Tibial nerve (tissue), 4 donors: ENCODE results near the gene USP46. TPM values are rescaled to one million over a fixed set of nuclear protein-coding genes. Genes with fewer than 3 reads are reported as not detected.

Experiments
- DNase-seq, 2 donors: peaks; one replicate each; pipeline ENCODE4 v3.0.0-alpha.2; 2019; ENCODE audit warnings: low spot score in 2 of 2
- H3K27ac ChIP-seq, 4 donors: fragments of 200-600 bp; sonication (generic) in 3 of 4; one replicate each; pipeline ENCODE4 v1.5.1; 2017 to 2019; ENCODE audit warnings: mild to moderate bottlenecking in 1 of 4
- H3K27me3 ChIP-seq, 2 donors: fragments of 200-600 bp; sonication (generic) in 1 of 2; one replicate each; pipeline versions ENCODE4 v1.5.1 to v1.6.0; 2017 to 2019
- H3K36me3 ChIP-seq, 3 donors: fragments of 200-600 bp; sonication (generic); one replicate each; pipeline ENCODE4 v1.5.1; 2018 to 2019
- H3K4me1 ChIP-seq, 4 donors: fragments of 200-600 bp; sonication (generic) in 3 of 4; one replicate each; pipeline ENCODE4 v1.5.1; 2017 to 2019
- H3K4me3 ChIP-seq, 4 donors: fragments of 200-600 bp; sonication (generic) in 3 of 4; one replicate each; pipeline ENCODE4 v1.5.1; 2017 to 2019; ENCODE audit warnings: mild to moderate bottlenecking in 1 of 4, moderate library complexity in 1 of 4
- H3K9me3 ChIP-seq, 4 donors: fragments of 200-600 bp; sonication (generic) in 3 of 4; one replicate each; pipeline ENCODE4 v1.5.1; 2017 to 2019
- CTCF ChIP-seq, 5 experiments: fragments of 200-600 bp in 3 of 5; fragments of 450-650 bp in 2 of 5; sonication (generic) in 3 of 5; IDR thresholded peaks; one replicate each; pipeline ENCODE4 v1.5.1; 2016 to 2019; ENCODE audit warnings: antibody characterized with exemption in 5 of 5, mild to moderate bottlenecking in 3 of 5, moderate library complexity in 2 of 5
- EP300 ChIP-seq, 2 donors: sonication (generic); formaldehyde crosslinking; IDR thresholded peaks; one replicate each; pipeline ENCODE4 v1.6.1; 2017; ENCODE audit warnings: antibody characterized with exemption in 2 of 2, mild to moderate bottlenecking in 1 of 2
- POLR2A ChIP-seq, 2 donors: fragments of 450-650 bp; IDR thresholded peaks; one replicate each; pipeline ENCODE4 v1.6.1; 2017; ENCODE audit warnings: antibody characterized with exemption in 2 of 2, mild to moderate bottlenecking in 2 of 2, moderate library complexity in 2 of 2
- WGBS, 2 donors: methylation state at CpG; one replicate each; pipeline ENCODE4 v1.1.5; 2018; 5-methylcytosine and 5-hydroxymethylcytosine counted together
- total RNA-seq, 4 donors: library from RNA; depleted of rRNA; stranded (reverse); fragments of >200 nt; gene quantifications; one replicate each; pipeline ENCODE4 v1.1.0, GENCODE V29; 2016

The USP46 gene
- total RNA-seq, 4 donors from 2014 or later: 28.2 to 55.5 (median 37.9) TPM

- 78 to 82% methylated on average over 8 of the region's 8 CpGs for WGBS, 2 donors
- Histone ChIP-seq H3K27ac (no peak overlapping the region), H3K4me1 (no peaks in the 10 kb centered on the region), H3K4me3 (no peak overlapping the region), H3K27me3 (no peaks in the 10 kb centered on the region), H3K9me3 (no peaks in the 10 kb centered on the region), H3K36me3 (no peaks in the 10 kb centered on the region)
- no peak for DNase-seq
- TF ChIP-seq POLR2A (IDR thresholded peaks at IDR 0.05) (no peak), CTCF (IDR thresholded peaks at IDR 0.05) (no peak), EP300 (IDR thresholded peaks at IDR 0.05) (no peak)
These were observed 110.1 kb downstream of the USP46 start for GRCh38 chr4:52548818-52549570.

- 60 to 70% methylated on average over 4 of the region's 4 CpGs for WGBS, 2 donors
- H3K27me3 ChIP-seq: no peaks in the 10 kb centered on the region
- no peak for DNase-seq
These were observed 112.7 kb downstream of the USP46 start for GRCh38 chr4:52546449-52546848.

GRCh38 chr4:52545099-52546069, 113.7 kb downstream of the USP46 start:
- H3K4me1 ChIP-seq: no peaks in the 10 kb centered on the region
- H3K4me3 ChIP-seq: no peak overlapping the region
- 41 to 50% methylated on average over 12 to 13 of the region's 13 CpGs for WGBS, 2 donors
- TF ChIP-seq CTCF (IDR thresholded peaks at IDR 0.05): peak; percentile 75 to 82 (median 78)
- TF ChIP-seq EP300 (IDR thresholded peaks at IDR 0.05): peak in 1 of 2 donors; percentile 69
- no peak for TF ChIP-seq POLR2A (IDR thresholded peaks at IDR 0.05)
- H3K27me3 ChIP-seq: no peaks in the 10 kb centered on the region
- DNase-seq: peak; percentile 58 to 87
- no peaks in the 10 kb centered on the region for H3K36me3 ChIP-seq
- H3K27ac ChIP-seq: no peak overlapping the region
- H3K9me3 ChIP-seq: no peaks in the 10 kb centered on the region

More at GRCh38 chr4:52546449-52546848, 112.7 kb downstream of the USP46 start:
- peak overlapping the region in 1 of 4 donors; percentile 16 for H3K27ac ChIP-seq
- no peaks in the 10 kb centered on the region for H3K9me3 ChIP-seq
- H3K4me3 ChIP-seq: no peak overlapping the region
- TF ChIP-seq POLR2A (IDR thresholded peaks at IDR 0.05) (no peak), CTCF (IDR thresholded peaks at IDR 0.05) (no peak), EP300 (IDR thresholded peaks at IDR 0.05) (no peak)
- no peaks in the 10 kb centered on the region for H3K4me1 ChIP-seq
- H3K36me3 ChIP-seq: no peaks in the 10 kb centered on the region

Other genes with a start within 250 kb of the USP46 start
- under 1 TPM in 3 of 4 donors, not detected in 1; 0.63 to 0.90 (median 0.78) TPM for gene ERVMER34-1, start 92.1 kb upstream of the USP46 start, total RNA-seq
- gene RASL11B, start 203.0 kb upstream of the USP46 start, total RNA-seq: 1 to 10 TPM; 2.4 to 9.2 (median 6.5) TPM